Measurements from ENCODE around the gene DPYSL4. TPM values are rescaled to one million over a fixed set of nuclear protein-coding genes. Genes with fewer than 3 reads are reported as not detected.

The DPYSL4 gene
- total and polyA plus RNA-seq, 7 donors = 0.30 to 1.4 (median 0.82) TPM

DNA sequence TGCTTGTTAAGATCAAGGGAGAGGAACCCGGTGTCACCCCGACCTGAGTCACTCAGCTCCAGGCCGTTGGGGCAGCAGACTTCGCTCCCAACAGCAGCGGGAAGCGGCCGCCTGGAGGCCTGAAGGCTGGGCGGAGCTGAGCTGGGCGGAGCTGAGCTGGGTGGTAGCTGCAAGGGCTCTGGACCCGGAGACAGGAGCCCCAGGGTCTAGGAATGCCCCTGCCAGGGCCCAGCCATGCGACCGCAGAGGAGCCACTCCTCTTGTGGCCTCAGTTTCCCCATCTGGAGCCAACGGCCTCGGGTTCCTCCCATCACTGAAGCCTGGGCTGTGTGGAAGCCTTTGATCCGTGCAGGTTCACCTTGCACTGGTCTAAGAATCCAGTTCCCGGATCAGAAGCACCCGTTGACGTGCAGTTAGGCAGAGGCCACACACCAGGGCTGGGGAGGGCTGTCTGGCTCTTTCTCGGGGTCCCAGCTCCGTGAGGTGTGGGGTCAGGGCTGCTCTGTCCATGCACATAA is 21.9 kb upstream of the DPYSL4 start:
- ATAC-seq (no peak), DNase-seq (peak; percentile 8 to 48)
- no peak overlapping the region for H3K4me3 ChIP-seq
- H3K27me3 ChIP-seq (ENCODE audit: insufficient read depth in 3 of 3, low read length in 2 of 3) = no peaks in the 10 kb centered on the region
- 63 to 71% (median 70%) methylated on average over 19 to 20 of the region's 20 CpGs for WGBS, 3 donors
- H3K9me3 ChIP-seq = no peaks in the 10 kb centered on the region
- intact Hi-C loops (cut with DNase I) = no loop called here
- no peaks in the 10 kb centered on the region for H3K36me3 ChIP-seq (ENCODE audit: insufficient read depth in 1 of 2, low read depth in 1 of 2)
- TF ChIP-seq CTCF (IDR thresholded peaks at IDR 0.05) = no peak
- no peak overlapping the region for H3K27ac ChIP-seq
- peaks cover 21% of the 10 kb centered on the region for H3K4me1 ChIP-seq

DNA sequence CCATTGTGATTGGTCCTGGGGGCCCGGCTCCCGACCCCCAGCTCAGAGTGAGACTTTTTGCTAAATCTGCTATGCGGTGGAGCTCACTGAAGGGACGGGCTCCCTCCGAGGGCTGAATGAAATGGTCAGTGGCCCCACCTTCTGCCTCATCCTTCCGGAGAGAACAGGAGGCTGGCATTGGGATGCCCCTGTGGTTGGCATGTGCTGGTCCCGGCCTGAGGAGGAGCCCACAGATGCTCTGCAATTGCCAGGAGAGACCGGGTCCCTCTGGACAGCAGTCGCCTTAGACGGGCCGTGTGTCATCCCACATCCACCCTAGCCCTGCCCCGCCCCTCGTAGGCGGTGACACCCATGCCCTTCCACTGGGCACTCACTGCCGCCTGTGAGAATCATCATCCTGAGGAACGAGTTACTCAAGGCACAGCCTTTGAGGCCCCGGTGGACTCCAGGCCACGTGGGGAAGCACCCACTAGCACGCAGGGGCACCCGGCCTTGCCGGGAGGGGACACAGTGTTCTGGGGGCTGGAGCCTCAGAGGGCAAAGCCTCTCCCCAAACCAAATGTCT is 21.2 kb upstream of the DPYSL4 start:
- Histone ChIP-seq H3K36me3 (ENCODE audit: insufficient read depth in 1 of 2, low read depth in 1 of 2) (no peaks in the 10 kb centered on the region), H3K27ac (no peak overlapping the region), H3K27me3 (ENCODE audit: insufficient read depth in 3 of 3, low read length in 2 of 3) (no peaks in the 10 kb centered on the region), H3K4me1 (peaks cover 21% of the 10 kb centered on the region), H3K9me3 (no peaks in the 10 kb centered on the region), H3K4me3 (no peak overlapping the region)
- ATAC-seq (no peak), DNase-seq (peak; percentile 6 to 18)
- intact Hi-C loops (cut with DNase I) = no loop called here
- WGBS, 3 donors = 86 to 90% (median 88%) methylated on average over 21 of the region's 21 CpGs
- no peak for TF ChIP-seq CTCF (IDR thresholded peaks at IDR 0.05)

DNA sequence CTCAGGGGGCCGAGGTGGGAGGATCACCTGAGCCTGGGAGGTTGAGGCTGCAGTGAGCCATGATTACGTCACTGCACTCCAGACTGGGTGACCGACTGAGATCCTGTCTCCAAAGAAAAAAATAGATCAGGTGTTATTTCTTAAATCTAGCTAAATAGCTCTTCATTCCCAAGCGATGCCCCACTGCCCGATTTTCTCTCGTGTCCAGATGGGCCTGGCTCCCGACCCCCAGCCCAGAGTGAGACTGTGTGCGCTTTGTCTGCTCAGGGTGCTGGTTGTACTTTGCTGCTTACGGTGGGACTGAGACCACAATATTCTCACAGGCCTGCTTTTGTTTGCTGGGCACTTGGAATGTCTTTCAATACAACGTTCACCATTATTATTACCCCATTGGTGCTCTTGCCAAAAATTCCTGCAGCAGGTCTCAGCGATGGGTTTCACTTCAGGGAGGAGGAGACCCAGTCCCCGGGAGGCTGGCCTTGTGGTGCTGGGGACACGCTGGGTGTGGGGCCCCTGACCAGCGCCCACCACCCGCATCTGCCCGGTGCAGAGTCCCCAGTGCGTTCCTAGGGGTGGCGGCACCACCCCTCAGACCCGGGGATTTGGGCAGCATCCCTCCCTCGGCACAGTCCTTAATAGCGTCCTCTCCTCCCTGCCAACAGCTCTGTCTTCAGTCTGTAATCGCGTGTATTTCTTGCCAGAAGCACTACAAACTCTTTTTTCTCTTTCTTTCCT is 20.4 kb upstream of the DPYSL4 start:
- DNase-seq = peak; percentile 2 to 29
- intact Hi-C loops (cut with DNase I) = no loop called here
- WGBS, 3 donors = 87 to 88% (median 87%) methylated on average over 23 of the region's 23 CpGs
- H3K4me1 ChIP-seq = peaks cover 21% of the 10 kb centered on the region
- no peak overlapping the region for H3K27ac ChIP-seq
- ATAC-seq = no peak
- no peak for TF ChIP-seq CTCF (IDR thresholded peaks at IDR 0.05)
- H3K9me3 ChIP-seq = no peaks in the 10 kb centered on the region
- H3K4me3 ChIP-seq = no peak overlapping the region
- H3K36me3 ChIP-seq (ENCODE audit: insufficient read depth in 1 of 2, low read depth in 1 of 2) = no peaks in the 10 kb centered on the region
- no peaks in the 10 kb centered on the region for H3K27me3 ChIP-seq (ENCODE audit: insufficient read depth in 3 of 3, low read length in 2 of 3)

DNA sequence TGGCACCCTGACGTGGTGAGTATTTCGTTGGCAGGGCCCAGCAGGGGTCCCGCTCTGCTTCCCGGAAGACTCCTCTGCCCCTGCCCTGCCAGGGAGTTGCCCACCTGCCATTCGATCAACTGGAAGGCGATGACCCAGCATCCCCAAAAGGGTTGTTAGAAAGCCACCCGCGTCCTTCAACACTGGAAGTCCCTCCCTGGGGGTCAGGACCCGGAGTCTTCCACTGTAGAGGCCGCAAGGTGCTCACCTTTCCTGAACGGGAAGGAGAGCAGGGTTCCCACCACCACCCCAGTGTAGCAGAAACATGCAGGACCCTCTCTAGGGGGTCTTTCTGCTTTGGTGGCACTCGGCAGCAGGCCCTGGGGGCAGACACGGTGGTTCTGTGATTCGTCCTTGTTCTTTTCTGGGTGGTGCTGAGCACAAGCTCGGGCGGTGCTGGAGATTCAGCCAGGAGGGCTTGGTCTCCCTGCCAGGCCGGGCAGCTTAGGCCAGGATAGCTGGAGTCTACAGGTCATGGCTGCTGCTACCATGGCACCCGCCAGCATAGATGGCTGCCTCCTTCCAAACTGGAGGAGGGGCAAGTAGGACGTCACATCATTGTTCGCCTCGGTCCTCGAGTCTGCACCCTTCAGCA is 19.6 kb upstream of the DPYSL4 start:
- intact Hi-C loops (cut with DNase I) = no loop called here
- no peaks in the 10 kb centered on the region for H3K36me3 ChIP-seq (ENCODE audit: insufficient read depth in 1 of 2, low read depth in 1 of 2)
- H3K9me3 ChIP-seq = no peaks in the 10 kb centered on the region
- DNase-seq (peak; percentile 1 to 43), ATAC-seq (no peak)
- H3K27me3 ChIP-seq (ENCODE audit: insufficient read depth in 3 of 3, low read length in 2 of 3) = no peaks in the 10 kb centered on the region
- WGBS, 3 donors = 92 to 93% (median 93%) methylated on average over 22 of the region's 22 CpGs
- no peak overlapping the region for H3K4me3 ChIP-seq
- no peak for TF ChIP-seq CTCF (IDR thresholded peaks at IDR 0.05)
- no peak overlapping the region for H3K27ac ChIP-seq
- H3K4me1 ChIP-seq = peaks cover 17% of the 10 kb centered on the region
